ENCODE data around the gene VASN.

DNA sequence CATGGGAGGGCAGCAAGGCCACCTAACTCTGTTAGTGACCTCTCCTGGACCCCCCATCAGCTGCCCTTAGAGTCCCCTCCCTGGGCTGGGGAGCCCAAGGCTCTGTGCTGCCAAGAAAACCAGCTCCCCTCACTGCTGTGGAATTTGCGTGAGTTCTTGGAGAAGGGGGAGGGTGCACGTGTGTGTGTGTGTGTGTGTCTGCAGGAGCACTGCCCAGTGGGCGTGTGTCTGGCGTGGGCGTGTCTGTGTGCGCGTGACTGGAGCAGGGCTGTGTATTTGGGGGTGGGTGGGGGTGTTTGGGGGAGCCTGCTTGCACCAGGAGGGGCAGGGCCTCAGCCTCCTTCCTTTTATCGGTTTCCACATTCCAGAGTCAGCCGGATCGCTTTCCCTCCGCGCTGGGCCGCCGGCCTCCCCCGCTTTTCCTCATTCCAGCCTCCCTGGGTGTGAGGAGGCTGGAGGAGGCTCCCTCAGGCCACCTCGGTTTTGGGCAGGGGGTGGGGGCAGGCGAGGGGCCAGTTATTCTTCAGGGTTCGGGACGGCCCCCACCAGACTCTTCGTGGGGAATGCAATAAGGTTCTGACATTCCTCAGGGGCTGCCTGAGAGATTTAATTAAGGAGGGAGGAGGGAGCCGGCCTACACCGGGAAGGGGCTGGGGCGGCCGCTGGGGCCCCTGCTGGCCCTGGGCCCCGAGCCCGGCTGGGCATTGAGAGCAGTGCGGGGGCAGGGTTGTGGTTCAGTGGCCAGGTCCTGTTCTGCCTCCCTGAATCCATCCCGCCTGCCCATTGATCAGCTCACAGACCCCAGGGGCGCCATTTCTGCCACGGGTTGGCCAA lies 2.5 kb downstream of the VASN start:
- TF ChIP-seq, protein P1, sequence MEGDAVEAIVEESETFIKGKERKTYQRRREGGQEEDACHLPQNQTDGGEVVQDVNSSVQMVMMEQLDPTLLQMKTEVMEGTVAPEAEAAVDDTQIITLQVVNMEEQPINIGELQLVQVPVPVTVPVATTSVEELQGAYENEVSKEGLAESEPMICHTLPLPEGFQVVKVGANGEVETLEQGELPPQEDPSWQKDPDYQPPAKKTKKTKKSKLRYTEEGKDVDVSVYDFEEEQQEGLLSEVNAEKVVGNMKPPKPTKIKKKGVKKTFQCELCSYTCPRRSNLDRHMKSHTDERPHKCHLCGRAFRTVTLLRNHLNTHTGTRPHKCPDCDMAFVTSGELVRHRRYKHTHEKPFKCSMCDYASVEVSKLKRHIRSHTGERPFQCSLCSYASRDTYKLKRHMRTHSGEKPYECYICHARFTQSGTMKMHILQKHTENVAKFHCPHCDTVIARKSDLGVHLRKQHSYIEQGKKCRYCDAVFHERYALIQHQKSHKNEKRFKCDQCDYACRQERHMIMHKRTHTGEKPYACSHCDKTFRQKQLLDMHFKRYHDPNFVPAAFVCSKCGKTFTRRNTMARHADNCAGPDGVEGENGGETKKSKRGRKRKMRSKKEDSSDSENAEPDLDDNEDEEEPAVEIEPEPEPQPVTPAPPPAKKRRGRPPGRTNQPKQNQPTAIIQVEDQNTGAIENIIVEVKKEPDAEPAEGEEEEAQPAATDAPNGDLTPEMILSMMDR (conservative IDR thresholded peaks at IDR 0.05; ENCODE audit: low read depth, low read length) = no peak
- no peak for TF ChIP-seq EZH2 (IDR thresholded peaks at IDR 0.05; ENCODE audit: borderline replicate concordance, low read depth, low read length, poor library complexity, severe bottlenecking)

Data from A673 (cell line).